HEK293 (cell line): ENCODE measurements around the gene TST.

Experiments
- EGR2 ChIP-seq: fragments of 450-650 bp; formaldehyde crosslinking; IDR thresholded peaks from 2 replicates; pipeline ENCODE4 v1.5.1; 2016; ENCODE audit warnings: low read depth, missing biosample characterization, missing genetic modification characterization
- GFI1B ChIP-seq: fragments of 450-650 bp; formaldehyde crosslinking; IDR thresholded peaks from 2 replicates; pipeline ENCODE4 v1.5.1; 2016; ENCODE audit warnings: missing biosample characterization, missing genetic modification characterization
- GLI4 ChIP-seq: fragments of 450-650 bp; formaldehyde crosslinking; IDR thresholded peaks from 2 replicates; pipeline ENCODE4 v1.5.1; 2016; ENCODE audit warnings: missing biosample characterization, missing genetic modification characterization
- GLIS2 ChIP-seq: fragments of 450-650 bp; formaldehyde crosslinking; IDR thresholded peaks from 2 replicates; pipeline ENCODE4 v1.5.1; 2016; ENCODE audit warnings: missing biosample characterization, missing genetic modification characterization
- KLF16 ChIP-seq: fragments of 450-650 bp; formaldehyde crosslinking; IDR thresholded peaks from 2 replicates; pipeline ENCODE4 v1.5.1; 2017; ENCODE audit warnings: missing biosample characterization, missing genetic modification characterization
- KLF7 ChIP-seq: fragments of 450-650 bp; formaldehyde crosslinking; IDR thresholded peaks from 2 replicates; pipeline ENCODE4 v1.5.1; 2016; ENCODE audit warnings: missing biosample characterization, missing genetic modification characterization, borderline replicate concordance
- TRIM28 ChIP-seq: IDR thresholded peaks from 2 replicates; pipeline ENCODE4 v1.6.1; 2011; ENCODE audit warnings: low read length, control low read depth, borderline replicate concordance
- YY1 ChIP-seq: fragments of 450-650 bp; formaldehyde crosslinking; IDR thresholded peaks from 2 replicates; pipeline ENCODE4 v1.5.1; 2018; ENCODE audit warnings: missing biosample characterization, missing genetic modification characterization
- YY2 ChIP-seq: fragments of 450-650 bp; formaldehyde crosslinking; IDR thresholded peaks from 2 replicates; pipeline ENCODE4 v1.5.1; 2016; ENCODE audit warnings: missing biosample characterization, missing genetic modification characterization
- ZBTB48 ChIP-seq: fragments of 450-650 bp; formaldehyde crosslinking; IDR thresholded peaks from 2 replicates; pipeline ENCODE4 v1.5.1; 2016; ENCODE audit warnings: missing biosample characterization, missing genetic modification characterization
- ZEB2 ChIP-seq: fragments of 450-650 bp; formaldehyde crosslinking; IDR thresholded peaks from 2 replicates; pipeline ENCODE4 v1.5.1; 2016; ENCODE audit warnings: missing biosample characterization, missing genetic modification characterization
- ZFHX2 ChIP-seq: fragments of 450-650 bp; formaldehyde crosslinking; conservative IDR thresholded peaks from 2 replicates; pipeline ENCODE4 v1.5.1; 2016; ENCODE audit warnings: missing biosample characterization, missing genetic modification characterization
- ZNF10 ChIP-seq: fragments of 450-650 bp; formaldehyde crosslinking; IDR thresholded peaks from 2 replicates; pipeline ENCODE4 v1.5.1; 2017; ENCODE audit warnings: missing biosample characterization, missing genetic modification characterization
- ZNF121 ChIP-seq: fragments of 450-650 bp; formaldehyde crosslinking; IDR thresholded peaks from 2 replicates; pipeline ENCODE4 v1.5.1; 2016; ENCODE audit warnings: missing biosample characterization, missing genetic modification characterization
- ZNF155 ChIP-seq: fragments of 450-650 bp; formaldehyde crosslinking; IDR thresholded peaks from 2 replicates; pipeline ENCODE4 v1.5.1; 2016; ENCODE audit warnings: missing biosample characterization, missing genetic modification characterization
- ZNF157 ChIP-seq: fragments of 450-650 bp; formaldehyde crosslinking; IDR thresholded peaks from 2 replicates; pipeline ENCODE4 v1.5.1; 2016; ENCODE audit warnings: missing biosample characterization, missing genetic modification characterization
- ZNF2 ChIP-seq: fragments of 450-650 bp; formaldehyde crosslinking; IDR thresholded peaks from 2 replicates; pipeline ENCODE4 v1.5.1; 2016; ENCODE audit warnings: missing biosample characterization, missing genetic modification characterization
- ZNF211 ChIP-seq: fragments of 450-650 bp; formaldehyde crosslinking; IDR thresholded peaks from 2 replicates; pipeline ENCODE4 v1.5.1; 2016; ENCODE audit warnings: low read depth, missing biosample characterization, missing genetic modification characterization
- ZNF221 ChIP-seq: fragments of 450-650 bp; formaldehyde crosslinking; IDR thresholded peaks from 2 replicates; pipeline ENCODE4 v1.5.1; 2017; ENCODE audit warnings: missing biosample characterization, missing genetic modification characterization, borderline replicate concordance
- ZNF223 ChIP-seq: fragments of 450-650 bp; formaldehyde crosslinking; IDR thresholded peaks from 2 replicates; pipeline ENCODE4 v1.5.1; 2016; ENCODE audit warnings: missing biosample characterization, missing genetic modification characterization
- ZNF350 ChIP-seq: fragments of 450-650 bp; formaldehyde crosslinking; IDR thresholded peaks from 2 replicates; pipeline ENCODE4 v1.5.0; 2017; ENCODE audit warnings: missing biosample characterization, mild to moderate bottlenecking, missing genetic modification characterization
- ZNF501 ChIP-seq: fragments of 450-650 bp; formaldehyde crosslinking; IDR thresholded peaks from 2 replicates; pipeline ENCODE4 v1.5.1; 2016; ENCODE audit warnings: missing biosample characterization, missing genetic modification characterization
- ZNF510 ChIP-seq: fragments of 450-650 bp; formaldehyde crosslinking; IDR thresholded peaks from 2 replicates; pipeline ENCODE4 v1.5.1; 2018; ENCODE audit warnings: mild to moderate bottlenecking, missing genetic modification characterization, missing biosample characterization; ENCODE audit not compliant: insufficient replicate concordance
- ZNF529 ChIP-seq: fragments of 450-650 bp; formaldehyde crosslinking; IDR thresholded peaks from 2 replicates; pipeline ENCODE4 v1.5.1; 2017; ENCODE audit warnings: missing genetic modification characterization, missing biosample characterization; ENCODE audit not compliant: insufficient replicate concordance
- ZNF596 ChIP-seq: fragments of 450-650 bp; IDR thresholded peaks from 2 replicates; pipeline ENCODE4 v1.5.0; 2018; ENCODE audit warnings: missing biosample characterization, mild to moderate bottlenecking, missing genetic modification characterization, moderate library complexity
- ZNF629 ChIP-seq: fragments of 450-650 bp; formaldehyde crosslinking; IDR thresholded peaks from 2 replicates; pipeline ENCODE4 v1.5.1; 2017; ENCODE audit warnings: missing biosample characterization, missing genetic modification characterization
- ZNF658 ChIP-seq: fragments of 450-650 bp; formaldehyde crosslinking; IDR thresholded peaks from 2 replicates; pipeline ENCODE4; 2016; ENCODE audit warnings: missing biosample characterization, missing genetic modification characterization
- ZNF670 ChIP-seq: fragments of 450-650 bp; formaldehyde crosslinking; IDR thresholded peaks from 2 replicates; pipeline ENCODE4 v1.5.1; 2016; ENCODE audit warnings: missing biosample characterization, missing genetic modification characterization, low read depth
- ZNF701 ChIP-seq: fragments of 450-650 bp; formaldehyde crosslinking; IDR thresholded peaks from 2 replicates; pipeline ENCODE4 v1.5.1; 2016; ENCODE audit warnings: missing biosample characterization, missing genetic modification characterization
- TF ChIP-seq, protein P1 (sequence below): fragments of 450-650 bp; formaldehyde crosslinking; IDR thresholded peaks from 2 replicates; pipeline ENCODE4 v1.5.0; 2017; ENCODE audit warnings: missing biosample characterization, missing genetic modification characterization, borderline replicate concordance
- TF ChIP-seq, protein P2 (sequence below): fragments of 450-650 bp; formaldehyde crosslinking; optimal IDR thresholded peaks from 2 replicates; pipeline ENCODE3; 2016; ENCODE audit warnings: missing biosample characterization, mild to moderate bottlenecking, missing genetic modification characterization
- TF ChIP-seq, protein P3 (sequence below): fragments of 450-650 bp; formaldehyde crosslinking; IDR thresholded peaks from 2 replicates; pipeline ENCODE4 v1.5.1; 2017; ENCODE audit warnings: missing biosample characterization, missing genetic modification characterization
- TF ChIP-seq, protein P4 (sequence below): fragments of 450-650 bp; formaldehyde crosslinking; IDR thresholded peaks from 2 replicates; pipeline ENCODE4 v1.5.1; 2016; ENCODE audit warnings: missing biosample characterization, missing genetic modification characterization
- TF ChIP-seq, protein P5 (sequence below): fragments of 450-650 bp; formaldehyde crosslinking; IDR thresholded peaks from 2 replicates; pipeline ENCODE4 v1.5.1; 2016; ENCODE audit warnings: missing biosample characterization, missing genetic modification characterization

Gene TST

DNA sequence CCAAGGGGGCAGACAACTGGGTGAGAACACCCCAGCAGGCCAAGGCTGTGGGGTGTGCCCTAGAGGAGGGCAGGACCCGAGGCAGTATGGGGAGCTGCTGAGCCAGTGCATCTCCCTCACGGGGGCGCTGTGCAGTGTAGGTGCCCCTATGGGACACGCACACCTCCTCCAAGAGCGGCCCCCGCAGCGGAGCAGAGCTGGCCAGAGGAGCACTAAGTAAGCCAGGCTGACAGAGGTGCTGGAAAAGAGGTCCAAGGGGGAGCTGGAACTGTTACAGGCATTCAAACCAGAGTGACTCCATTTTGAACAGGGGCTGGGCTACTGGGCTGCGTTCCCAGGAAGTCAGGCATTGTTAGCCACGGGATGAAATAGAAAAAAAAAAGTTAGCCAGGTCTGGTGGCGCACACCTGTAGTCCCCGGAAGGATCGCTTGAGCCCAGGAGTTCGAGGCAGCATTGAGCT lies 41.8 kb downstream of the TST start (continued):
- TF ChIP-seq, protein P1, sequence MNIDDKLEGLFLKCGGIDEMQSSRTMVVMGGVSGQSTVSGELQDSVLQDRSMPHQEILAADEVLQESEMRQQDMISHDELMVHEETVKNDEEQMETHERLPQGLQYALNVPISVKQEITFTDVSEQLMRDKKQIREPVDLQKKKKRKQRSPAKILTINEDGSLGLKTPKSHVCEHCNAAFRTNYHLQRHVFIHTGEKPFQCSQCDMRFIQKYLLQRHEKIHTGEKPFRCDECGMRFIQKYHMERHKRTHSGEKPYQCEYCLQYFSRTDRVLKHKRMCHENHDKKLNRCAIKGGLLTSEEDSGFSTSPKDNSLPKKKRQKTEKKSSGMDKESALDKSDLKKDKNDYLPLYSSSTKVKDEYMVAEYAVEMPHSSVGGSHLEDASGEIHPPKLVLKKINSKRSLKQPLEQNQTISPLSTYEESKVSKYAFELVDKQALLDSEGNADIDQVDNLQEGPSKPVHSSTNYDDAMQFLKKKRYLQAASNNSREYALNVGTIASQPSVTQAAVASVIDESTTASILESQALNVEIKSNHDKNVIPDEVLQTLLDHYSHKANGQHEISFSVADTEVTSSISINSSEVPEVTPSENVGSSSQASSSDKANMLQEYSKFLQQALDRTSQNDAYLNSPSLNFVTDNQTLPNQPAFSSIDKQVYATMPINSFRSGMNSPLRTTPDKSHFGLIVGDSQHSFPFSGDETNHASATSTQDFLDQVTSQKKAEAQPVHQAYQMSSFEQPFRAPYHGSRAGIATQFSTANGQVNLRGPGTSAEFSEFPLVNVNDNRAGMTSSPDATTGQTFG (tag by site-specific recombination): no peak
- TF ChIP-seq ZNF121 (tag by site-specific recombination): no peak
- no peak for TF ChIP-seq ZNF596 (tag by site-specific recombination)
- peak; percentile 49 for TF ChIP-seq YY2 (tag by site-specific recombination)
- TF ChIP-seq, protein P2, sequence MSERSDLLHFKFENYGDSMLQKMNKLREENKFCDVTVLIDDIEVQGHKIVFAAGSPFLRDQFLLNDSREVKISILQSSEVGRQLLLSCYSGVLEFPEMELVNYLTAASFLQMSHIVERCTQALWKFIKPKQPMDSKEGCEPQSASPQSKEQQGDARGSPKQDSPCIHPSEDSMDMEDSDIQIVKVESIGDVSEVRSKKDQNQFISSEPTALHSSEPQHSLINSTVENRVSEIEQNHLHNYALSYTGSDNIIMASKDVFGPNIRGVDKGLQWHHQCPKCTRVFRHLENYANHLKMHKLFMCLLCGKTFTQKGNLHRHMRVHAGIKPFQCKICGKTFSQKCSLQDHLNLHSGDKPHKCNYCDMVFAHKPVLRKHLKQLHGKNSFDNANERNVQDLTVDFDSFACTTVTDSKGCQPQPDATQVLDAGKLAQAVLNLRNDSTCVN (tag by site-specific recombination): no peak
- TF ChIP-seq ZNF223 (tag by site-specific recombination): 0 out of 2 replicates have a peak, but pooled peaks have one; percentile 25
- no peak for TF ChIP-seq GLI4 (tag by site-specific recombination)
- TF ChIP-seq, protein P3, sequence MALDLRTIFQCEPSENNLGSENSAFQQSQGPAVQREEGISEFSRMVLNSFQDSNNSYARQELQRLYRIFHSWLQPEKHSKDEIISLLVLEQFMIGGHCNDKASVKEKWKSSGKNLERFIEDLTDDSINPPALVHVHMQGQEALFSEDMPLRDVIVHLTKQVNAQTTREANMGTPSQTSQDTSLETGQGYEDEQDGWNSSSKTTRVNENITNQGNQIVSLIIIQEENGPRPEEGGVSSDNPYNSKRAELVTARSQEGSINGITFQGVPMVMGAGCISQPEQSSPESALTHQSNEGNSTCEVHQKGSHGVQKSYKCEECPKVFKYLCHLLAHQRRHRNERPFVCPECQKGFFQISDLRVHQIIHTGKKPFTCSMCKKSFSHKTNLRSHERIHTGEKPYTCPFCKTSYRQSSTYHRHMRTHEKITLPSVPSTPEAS (tag by site-specific recombination): no peak
- no peak for TF ChIP-seq TRIM28
- TF ChIP-seq ZNF211 (tag by site-specific recombination): no peak
- TF ChIP-seq ZNF501 (tag by site-specific recombination): no peak
- TF ChIP-seq ZNF221 (tag by site-specific recombination): no peak
- TF ChIP-seq ZNF670 (tag by site-specific recombination): no peak
- TF ChIP-seq ZNF629 (tag by site-specific recombination): no peak
- TF ChIP-seq ZEB2: no peak
- TF ChIP-seq, protein P4, sequence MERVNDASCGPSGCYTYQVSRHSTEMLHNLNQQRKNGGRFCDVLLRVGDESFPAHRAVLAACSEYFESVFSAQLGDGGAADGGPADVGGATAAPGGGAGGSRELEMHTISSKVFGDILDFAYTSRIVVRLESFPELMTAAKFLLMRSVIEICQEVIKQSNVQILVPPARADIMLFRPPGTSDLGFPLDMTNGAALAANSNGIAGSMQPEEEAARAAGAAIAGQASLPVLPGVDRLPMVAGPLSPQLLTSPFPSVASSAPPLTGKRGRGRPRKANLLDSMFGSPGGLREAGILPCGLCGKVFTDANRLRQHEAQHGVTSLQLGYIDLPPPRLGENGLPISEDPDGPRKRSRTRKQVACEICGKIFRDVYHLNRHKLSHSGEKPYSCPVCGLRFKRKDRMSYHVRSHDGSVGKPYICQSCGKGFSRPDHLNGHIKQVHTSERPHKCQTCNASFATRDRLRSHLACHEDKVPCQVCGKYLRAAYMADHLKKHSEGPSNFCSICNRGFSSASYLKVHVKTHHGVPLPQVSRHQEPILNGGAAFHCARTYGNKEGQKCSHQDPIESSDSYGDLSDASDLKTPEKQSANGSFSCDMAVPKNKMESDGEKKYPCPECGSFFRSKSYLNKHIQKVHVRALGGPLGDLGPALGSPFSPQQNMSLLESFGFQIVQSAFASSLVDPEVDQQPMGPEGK (tag by site-specific recombination): peak; percentile 75
- no peak for TF ChIP-seq ZNF157 (tag by site-specific recombination)
- TF ChIP-seq ZNF658 (tag by site-specific recombination): no peak
- TF ChIP-seq ZNF529 (tag by site-specific recombination): no peak
- TF ChIP-seq ZBTB48 (tag by site-specific recombination): peak; percentile 69
- TF ChIP-seq, protein P5, sequence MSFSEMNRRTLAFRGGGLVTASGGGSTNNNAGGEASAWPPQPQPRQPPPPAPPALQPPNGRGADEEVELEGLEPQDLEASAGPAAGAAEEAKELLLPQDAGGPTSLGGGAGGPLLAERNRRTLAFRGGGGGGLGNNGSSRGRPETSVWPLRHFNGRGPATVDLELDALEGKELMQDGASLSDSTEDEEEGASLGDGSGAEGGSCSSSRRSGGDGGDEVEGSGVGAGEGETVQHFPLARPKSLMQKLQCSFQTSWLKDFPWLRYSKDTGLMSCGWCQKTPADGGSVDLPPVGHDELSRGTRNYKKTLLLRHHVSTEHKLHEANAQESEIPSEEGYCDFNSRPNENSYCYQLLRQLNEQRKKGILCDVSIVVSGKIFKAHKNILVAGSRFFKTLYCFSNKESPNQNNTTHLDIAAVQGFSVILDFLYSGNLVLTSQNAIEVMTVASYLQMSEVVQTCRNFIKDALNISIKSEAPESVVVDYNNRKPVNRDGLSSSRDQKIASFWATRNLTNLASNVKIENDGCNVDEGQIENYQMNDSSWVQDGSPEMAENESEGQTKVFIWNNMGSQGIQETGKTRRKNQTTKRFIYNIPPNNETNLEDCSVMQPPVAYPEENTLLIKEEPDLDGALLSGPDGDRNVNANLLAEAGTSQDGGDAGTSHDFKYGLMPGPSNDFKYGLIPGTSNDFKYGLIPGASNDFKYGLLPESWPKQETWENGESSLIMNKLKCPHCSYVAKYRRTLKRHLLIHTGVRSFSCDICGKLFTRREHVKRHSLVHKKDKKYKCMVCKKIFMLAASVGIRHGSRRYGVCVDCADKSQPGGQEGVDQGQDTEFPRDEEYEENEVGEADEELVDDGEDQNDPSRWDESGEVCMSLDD (tag by site-specific recombination): peak; percentile 48; the same call in 1 of the 2 replicates
- TF ChIP-seq KLF7: no peak
- no peak for TF ChIP-seq YY1 (tag by site-specific recombination)
- TF ChIP-seq ZNF2 (tag by site-specific recombination): 0 out of 2 replicates have a peak, but pooled peaks have one; percentile 31
- no peak for TF ChIP-seq ZNF510 (tag by site-specific recombination)
- TF ChIP-seq KLF16 (tag by site-specific recombination): no peak
- TF ChIP-seq GFI1B (tag by site-specific recombination): no peak
- TF ChIP-seq ZNF155: no peak
- no peak for TF ChIP-seq ZNF10 (tag by site-specific recombination)
- peak; percentile 74 for TF ChIP-seq GLIS2
- no peak for TF ChIP-seq ZNF350
- TF ChIP-seq EGR2 (tag by site-specific recombination): peak; percentile 28; the same call in 1 of the 2 replicates
- peak; percentile 48 for TF ChIP-seq ZFHX2 (tag by site-specific recombination)
- TF ChIP-seq ZNF701: no peak
